GM20431 (cell line): ENCODE data around the gene AP1G1.
"Not testable (repeated sequence)": the region's sequence is repeated elsewhere in the genome, so short reads cannot be mapped to it uniquely, and the experiment has no call there.

Source experiments
- in situ Hi-C: fragments of 300-500 bp; cut with MseI, MboI; formaldehyde crosslinking; loops from one replicate; pipeline ENCODE4 v1.15.0; 2020; ENCODE audit warnings: low sequenced_read_pairs; ENCODE audit not compliant: unreplicated experiment

AP1G1 gene

GRCh38 chr16:71808593-71809459 lies at the start of gene AP1G1:
Gene AP1G1 (minus strand): TSS chr16:71808834. CDS start chr16:71789479, 19,355 bp downstream.
- in situ Hi-C loops: no loop called here

- in situ Hi-C loops: no loop called here
These were observed 47.5 kb upstream of the AP1G1 start for GRCh38 chr16:71855937-71856662.

DNA sequence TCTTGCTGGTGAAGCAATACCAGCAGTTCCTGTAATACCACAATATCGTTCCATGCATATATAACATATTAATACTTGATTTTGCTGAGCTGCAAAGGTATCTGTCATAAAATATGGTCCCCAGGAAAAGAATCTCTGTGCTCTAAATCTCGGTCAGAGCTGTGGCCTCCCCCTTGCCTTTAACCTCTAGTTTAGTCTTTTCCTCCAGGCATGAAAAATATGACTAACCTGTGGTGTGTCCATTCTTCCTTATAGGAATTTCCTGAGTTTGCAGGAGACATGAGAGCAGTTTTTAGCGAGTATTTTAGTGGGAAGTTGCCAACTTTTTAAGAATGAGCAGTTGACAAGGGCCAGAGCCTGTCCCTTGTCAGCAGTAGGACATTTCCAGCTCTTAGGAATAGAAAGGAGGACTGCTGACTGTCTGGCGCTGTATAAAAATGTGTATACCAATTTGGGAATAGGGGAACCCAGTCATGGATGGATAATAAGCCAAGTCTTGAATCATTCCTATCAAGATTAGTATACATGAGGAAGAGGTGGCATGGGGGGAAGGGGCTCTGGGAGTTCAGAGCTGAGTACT lies 45.8 kb upstream of the AP1G1 start:
- in situ Hi-C loops: no loop called here

DNA sequence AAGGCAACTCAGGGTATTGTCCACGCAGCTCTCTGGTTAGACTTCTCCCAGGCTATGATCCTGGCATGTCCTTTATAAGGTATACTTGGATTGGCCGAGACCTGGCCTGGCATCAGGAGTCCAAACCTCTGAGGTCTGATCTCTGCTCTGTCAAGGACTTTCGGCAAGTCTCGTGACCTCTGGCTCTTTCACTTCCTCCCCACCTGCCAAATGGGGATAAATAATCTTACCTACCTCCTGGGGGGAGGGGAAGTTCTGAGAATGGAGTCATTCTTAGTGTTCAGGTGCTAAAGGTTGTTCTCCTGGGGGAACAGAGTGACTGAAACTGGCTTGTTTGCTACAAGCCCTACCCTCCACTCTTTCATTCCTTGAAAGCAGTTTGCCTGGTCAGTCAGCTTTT lies 44.8 kb upstream of the AP1G1 start:
- in situ Hi-C loops: no loop called here

DNA sequence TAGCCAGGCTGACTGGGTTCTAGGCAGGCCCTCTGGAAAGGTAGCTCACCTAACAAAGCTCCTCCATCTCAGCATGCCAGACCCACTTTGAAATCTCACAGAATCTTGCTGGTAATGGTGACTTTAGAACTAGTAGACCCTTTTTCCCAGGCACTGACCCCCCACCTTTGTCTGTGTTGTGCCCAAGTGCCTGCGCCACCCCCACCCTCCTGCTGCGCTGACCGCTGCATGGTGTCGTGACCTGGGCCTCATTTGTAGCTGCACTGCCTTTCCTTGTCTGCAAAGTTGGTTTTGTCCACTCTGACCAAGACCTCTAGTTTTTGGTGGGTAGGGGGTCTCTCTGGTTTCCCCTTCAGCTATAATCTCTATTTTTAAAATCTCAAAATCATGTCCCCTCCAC lies 43.9 kb upstream of the AP1G1 start:
- in situ Hi-C loops: no loop called here

- in situ Hi-C loops: no loop called here
These were observed 43.5 kb upstream of the AP1G1 start for GRCh38 chr16:71852158-71852557.

DNA sequence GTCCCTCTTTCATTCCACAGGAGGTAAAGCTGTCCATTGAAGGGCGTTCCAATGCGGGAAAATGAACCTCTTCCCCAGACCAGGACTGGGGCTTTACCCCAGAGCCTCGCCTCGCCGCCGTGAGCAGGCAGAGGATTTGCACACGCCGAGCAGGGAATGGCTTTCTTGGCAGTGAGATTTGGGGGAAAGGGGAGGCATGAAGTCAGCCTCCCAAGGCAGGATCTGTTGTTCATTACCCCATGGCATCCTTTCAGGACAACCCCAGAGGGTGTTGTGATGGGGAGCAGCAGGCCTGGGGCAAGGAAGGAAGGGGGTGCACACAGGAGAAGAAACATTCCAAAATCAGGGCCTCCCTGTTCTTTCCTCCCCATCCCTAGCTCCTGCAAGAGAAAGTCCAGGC lies 43.1 kb upstream of the AP1G1 start:
- in situ Hi-C loops: no loop called here

DNA sequence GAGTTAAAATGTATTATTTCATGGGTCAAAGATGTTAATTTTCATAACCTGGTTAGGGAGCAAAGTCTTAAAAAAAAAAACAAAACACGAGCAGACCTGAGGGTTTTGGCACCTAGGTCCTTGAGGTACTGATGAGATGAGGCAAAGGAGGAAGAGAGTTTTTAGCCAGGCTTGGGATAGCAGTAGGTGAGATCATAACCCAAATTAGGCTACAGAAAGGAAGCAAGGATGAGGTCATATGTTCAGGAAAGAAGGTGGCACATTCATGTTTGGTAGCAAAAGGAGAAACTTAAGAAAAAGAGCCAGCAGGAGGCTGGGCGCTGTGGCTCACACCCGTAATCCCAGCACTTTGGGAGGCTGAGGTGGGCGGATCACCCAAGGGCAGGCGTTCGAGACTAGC lies 40.0 kb upstream of the AP1G1 start:
- in situ Hi-C loops: no loop called here

- in situ Hi-C loops: no loop called here
These were observed 38.5 kb upstream of the AP1G1 start for GRCh38 chr16:71847096-71847495.

DNA sequence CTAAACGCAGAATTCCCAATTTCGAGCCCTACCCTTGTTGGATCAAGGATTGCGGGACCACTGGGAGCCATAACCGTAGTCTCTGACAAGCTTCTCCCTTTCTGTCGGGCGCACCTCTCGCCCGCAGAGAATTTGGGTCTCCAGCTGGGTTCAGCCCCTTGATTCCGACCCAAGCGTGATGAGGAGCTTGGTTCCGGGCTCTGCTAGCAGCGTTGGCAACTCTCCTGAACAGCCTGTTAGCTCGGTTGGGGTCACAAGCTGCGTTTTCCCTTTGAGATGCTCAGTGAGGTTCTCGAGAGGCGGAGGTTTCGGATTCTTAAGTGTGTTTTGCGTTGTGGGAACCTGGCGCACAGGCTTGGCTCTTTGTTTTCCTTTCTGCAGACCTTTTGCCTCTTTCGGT lies 37.8 kb upstream of the AP1G1 start:
- in situ Hi-C loops: no loop called here

DNA sequence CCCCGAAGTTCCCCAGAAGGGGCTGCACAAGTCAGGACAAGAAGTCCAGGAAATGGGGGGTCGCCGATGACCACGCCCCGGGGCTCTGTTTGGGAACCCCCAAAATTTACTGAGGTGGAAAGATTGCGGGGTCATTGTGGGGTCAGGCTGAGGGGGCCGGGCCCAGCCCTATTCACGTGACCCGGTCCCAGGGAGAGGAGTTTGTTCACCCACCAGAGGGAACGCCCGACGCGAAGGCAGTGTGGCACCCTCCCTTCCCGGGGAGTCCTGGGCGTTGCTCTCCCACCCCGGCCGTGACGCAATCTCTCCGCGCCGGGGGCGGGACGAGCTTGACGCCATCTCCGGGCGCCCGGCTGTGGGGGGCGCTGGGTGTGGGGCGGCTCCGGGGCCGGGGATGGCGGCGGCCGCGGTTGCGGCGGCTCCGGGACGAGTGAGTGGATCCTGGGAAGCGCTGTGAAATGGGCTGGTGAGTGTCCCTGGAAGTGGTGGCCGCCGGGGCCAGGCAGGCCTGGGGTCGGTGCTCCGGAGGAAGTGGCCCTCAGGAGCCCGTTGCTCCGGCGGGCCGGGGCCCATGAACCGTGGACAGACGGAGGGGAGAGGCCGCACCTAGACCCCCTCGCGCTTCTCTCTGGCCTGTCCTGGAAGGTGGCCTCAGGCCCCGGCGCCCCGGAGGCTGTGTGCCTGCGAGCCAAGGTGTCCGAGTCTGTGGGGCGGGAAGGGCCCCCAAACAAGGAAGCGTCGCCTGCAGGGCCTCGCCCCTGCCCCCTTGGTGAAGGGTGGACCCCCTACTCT lies 37.2 kb upstream of the AP1G1 start, which contains the start of gene ATXN1L:
Gene ATXN1L, plus strand, starts transcription at position 338 of the 792 bp plus-strand sequence. CDS start 3,765 bp downstream, outside the sequence.
- in situ Hi-C loops: no loop called here

DNA sequence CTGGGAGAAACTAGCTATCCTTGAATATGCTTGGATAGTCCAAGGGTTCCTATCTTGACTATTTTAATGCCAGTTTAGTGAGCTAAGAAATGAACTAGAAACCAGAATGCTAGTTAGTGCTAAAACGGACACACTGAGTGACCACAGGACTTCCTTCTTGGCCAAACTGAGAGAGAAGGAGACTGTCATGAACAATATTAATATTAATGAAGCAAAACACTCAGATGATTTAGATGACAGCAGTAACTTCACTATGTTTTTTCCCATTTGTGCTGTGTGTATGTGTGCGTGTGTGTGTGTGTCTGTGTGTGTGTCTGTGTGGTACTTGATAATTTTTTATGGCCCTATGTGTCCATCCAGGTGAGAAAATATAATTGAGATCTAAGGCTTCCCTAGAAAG lies 34.9 kb upstream of the AP1G1 start:
- in situ Hi-C loops: no loop called here

- in situ Hi-C loops: no loop called here
These were observed 31.4 kb upstream of the AP1G1 start for GRCh38 chr16:71840052-71840451.

DNA sequence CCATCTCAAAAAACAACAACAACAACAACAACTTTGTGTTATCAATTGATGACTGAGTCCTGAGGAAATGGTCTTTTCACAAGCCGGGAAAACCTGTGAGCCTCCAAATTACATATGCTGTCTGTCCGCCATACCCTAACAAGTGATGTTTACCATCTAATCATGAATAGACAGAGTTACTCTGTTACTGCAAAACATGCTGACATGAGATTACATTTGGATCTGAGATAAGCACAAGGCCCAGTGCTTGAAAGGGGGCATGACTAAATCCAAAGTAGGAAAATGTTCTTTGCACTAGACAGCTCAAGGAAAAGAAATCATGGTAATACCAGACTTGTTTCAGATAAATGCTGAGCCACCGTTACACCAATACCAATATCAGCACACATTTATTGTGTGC lies 28.5 kb upstream of the AP1G1 start:
- in situ Hi-C loops: no loop called here

DNA sequence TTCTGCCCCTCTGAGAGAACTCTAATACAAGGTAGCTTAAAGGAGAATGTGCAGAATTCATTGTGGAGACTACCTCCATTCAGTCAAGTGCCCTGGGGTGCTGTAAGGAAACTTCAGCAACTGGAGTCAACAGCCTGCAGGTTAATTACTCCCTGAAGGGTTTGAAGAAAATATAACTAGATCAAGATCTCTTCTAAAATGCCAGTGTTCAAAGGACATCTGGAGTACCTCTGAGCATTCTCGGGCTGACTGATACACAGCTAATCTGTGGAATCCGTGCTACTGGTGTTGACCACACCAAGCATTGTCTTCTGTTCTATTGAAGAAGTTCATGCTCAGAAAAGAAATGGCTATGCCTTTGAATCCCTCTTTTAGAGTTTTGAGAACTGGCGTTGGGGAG lies 25.7 kb upstream of the AP1G1 start:
- in situ Hi-C loops: no loop called here

DNA sequence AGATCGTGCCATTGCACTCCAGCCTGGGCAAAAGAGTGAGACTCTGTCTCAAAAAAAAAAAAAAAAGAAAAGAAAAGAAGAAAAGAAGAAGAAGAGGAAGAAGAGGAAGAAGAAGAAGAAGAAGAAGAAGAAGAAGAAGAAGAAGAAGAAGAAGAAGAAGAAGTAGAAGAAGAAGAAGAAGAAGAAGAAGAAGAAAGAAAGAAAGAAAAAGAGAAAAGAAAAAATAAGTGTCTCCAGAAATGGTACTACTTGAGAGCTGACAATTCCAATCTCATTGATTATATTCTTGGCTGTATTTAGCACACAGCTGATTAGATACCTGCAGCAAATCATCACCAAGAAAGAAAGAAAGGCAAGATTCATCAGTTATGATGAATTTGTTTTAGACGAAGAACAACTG lies 23.5 kb upstream of the AP1G1 start:
- in situ Hi-C loops: not testable (repeated sequence)

DNA sequence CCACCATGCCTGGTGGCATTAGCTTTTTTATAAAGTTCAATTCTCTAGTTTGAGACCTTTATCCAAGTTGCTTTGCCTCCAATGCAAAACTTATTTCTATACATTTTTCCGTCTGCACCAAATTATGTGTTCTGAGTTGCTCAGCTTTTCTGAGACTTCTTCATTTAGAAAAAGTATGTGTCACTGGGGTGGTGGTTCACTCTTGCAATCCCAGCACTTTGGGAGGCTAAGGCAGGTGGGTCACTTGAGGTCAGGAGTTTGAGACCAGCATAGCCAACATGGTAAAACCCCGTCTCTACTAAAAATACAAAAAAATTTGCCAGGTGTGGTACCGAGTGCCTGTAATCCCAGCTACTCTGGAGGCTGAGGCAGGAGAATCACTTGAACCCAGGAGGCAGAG lies 23.1 kb upstream of the AP1G1 start:
- in situ Hi-C loops: not testable (repeated sequence)

DNA sequence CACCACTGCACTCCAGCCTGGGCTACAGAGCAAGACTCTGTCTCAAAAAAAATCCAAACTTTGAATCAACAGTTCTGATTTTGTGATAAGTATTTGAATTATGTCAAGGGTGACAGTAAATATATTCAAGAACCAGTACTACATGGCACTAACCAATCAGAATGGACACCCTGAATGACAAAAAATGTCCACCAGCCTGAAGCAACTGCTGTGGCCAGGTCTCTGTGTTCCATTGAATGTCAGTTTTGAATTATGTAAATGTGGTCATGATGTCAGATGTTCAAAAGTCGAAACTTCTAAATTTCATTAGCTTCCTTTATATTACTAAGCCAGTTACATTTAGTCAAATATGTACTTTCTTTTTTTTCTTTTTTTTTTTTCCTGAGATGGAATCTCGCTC lies 21.7 kb upstream of the AP1G1 start:
- in situ Hi-C loops: no loop called here

DNA sequence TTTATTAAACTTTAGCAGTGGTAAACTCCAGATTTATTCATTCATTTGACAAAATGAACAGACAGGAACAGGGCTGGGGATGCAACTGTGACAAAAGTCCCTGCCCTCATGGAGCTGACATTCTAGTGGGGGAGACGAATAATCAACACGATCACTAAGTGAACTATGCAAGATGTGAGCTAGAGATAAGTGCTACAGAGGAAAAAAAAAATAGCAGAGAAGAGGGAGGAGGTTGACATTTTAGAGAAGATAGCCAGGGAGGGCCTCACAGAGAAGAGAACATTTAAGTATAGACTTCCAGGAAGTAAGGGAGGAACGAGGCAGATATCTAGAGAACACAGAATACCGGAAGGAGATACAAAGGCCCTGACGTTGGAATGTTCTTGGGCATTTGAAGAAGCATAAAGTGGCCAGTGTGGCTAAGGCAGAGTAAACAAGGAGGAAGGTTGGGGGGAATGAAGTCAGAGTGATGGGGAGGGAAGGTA lies 17.9 kb upstream of the AP1G1 start:
- in situ Hi-C loops: no loop called here

DNA sequence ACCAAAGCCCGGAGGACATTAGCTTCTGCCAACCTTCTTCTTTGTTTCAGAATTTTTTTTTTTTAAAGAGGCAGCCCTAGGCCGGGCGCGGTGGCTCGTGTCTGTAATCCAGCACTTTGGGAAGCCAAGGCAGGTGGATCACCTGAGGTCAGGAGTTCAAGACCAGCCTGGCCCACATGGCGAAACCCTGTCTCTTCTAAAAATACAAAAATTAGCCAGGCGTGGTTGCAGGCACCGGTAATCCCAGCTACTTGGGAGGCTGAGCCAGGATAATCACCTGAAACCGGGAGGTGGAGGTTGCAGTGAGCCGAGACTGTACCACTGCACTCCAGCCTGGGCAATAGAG lies 8.5 kb upstream of the AP1G1 start:
- in situ Hi-C loops: not testable (repeated sequence)
